Fibroblast of lung (primary cell): ENCODE results near the gene CARS1. TPM values are rescaled to one million over a fixed set of nuclear protein-coding genes. Genes with fewer than 3 reads are reported as not detected.

ENCODE experiments used
- DNase-seq, 2 donors: peaks; one replicate each; pipeline versions ENCODE4 v3.0.0 to v3.0.0-alpha.2; 2010; ENCODE audit warnings: low read depth in 2 of 2
- H2AFZ ChIP-seq: 2 replicates; pipeline ENCODE4 v1.5.1; 2012; ENCODE audit warnings: low read length, control low read depth, inconsistent platforms
- H3K27ac ChIP-seq: 2 replicates; pipeline ENCODE4 v1.5.1; 2011; ENCODE audit warnings: low read length, control low read depth; ENCODE audit not compliant: insufficient read depth
- H3K27me3 ChIP-seq: 2 replicates; pipeline ENCODE4 v1.5.1; 2011; ENCODE audit warnings: mild to moderate bottlenecking, low read length; ENCODE audit not compliant: control insufficient read depth, insufficient read depth
- H3K36me3 ChIP-seq: 2 replicates; pipeline ENCODE4 v1.5.1; 2011; ENCODE audit warnings: low read length; ENCODE audit not compliant: control insufficient read depth, insufficient read depth
- H3K4me1 ChIP-seq: 2 replicates; pipeline ENCODE4 v1.5.1; 2011; ENCODE audit warnings: low read length; ENCODE audit not compliant: control insufficient read depth, insufficient read depth; ENCODE audit errors: extremely low read depth
- H3K4me2 ChIP-seq: 2 replicates; pipeline ENCODE4 v1.5.1; 2011; ENCODE audit warnings: low read length, control low read depth; ENCODE audit not compliant: insufficient read depth; ENCODE audit errors: extremely low read depth
- H3K4me3 ChIP-seq, 4 experiments: fragments of 200-600 bp in 1 of 4; sonication (generic) in 1 of 4; replicated peaks in 1 of 4; 2 replicates each; pipeline ENCODE4 v1.5.1; 2011 to 2016; ENCODE audit warnings: low read length in 4 of 4, low read depth in 3 of 4, mild to moderate bottlenecking in 3 of 4, control low read depth in 2 of 4, inconsistent platforms in 1 of 4, mixed read lengths in 1 of 4; ENCODE audit not compliant: insufficient read depth in 1 of 4; ENCODE audit errors: control extremely low read depth in 1 of 4
- H3K79me2 ChIP-seq: 2 replicates; pipeline ENCODE4 v1.5.1; 2012; ENCODE audit warnings: mild to moderate bottlenecking, low read length, inconsistent platforms; ENCODE audit not compliant: control insufficient read depth, insufficient read depth
- H3K9ac ChIP-seq: 2 replicates; pipeline ENCODE4 v1.5.1; 2011; ENCODE audit warnings: mild to moderate bottlenecking, low read length, control low read depth; ENCODE audit not compliant: insufficient read depth
- H3K9me3 ChIP-seq: 2 replicates; pipeline ENCODE4 v1.5.1; 2012; ENCODE audit warnings: low read depth, low read length; ENCODE audit not compliant: control insufficient read depth, insufficient read depth
- H4K20me1 ChIP-seq: 2 replicates; pipeline ENCODE4 v1.5.1; 2011; ENCODE audit warnings: low read length; ENCODE audit not compliant: control insufficient read depth, insufficient read depth; ENCODE audit errors: extremely low read depth
- EZH2 ChIP-seq: IDR thresholded peaks from 2 replicates; pipeline ENCODE4 v1.5.1; 2012; ENCODE audit warnings: low read length, control low read depth, mild to moderate bottlenecking; ENCODE audit errors: missing control alignments
- polyA plus RNA-seq, 2 donors: library from polyadenylated mRNA; depleted of rRNA in 1 of 2; stranded (reverse) in 1 of 2; unstranded in 1 of 2; fragments of >200 nt; gene quantifications; 2 replicates each; pipeline ENCODE4 v1.2.1, GENCODE V29; 2011 to 2012; ENCODE audit warnings: missing spikeins in 1 of 2
- total RNA-seq: library from RNA; depleted of rRNA; stranded (reverse); fragments of >200 nt; gene quantifications from 2 replicates; pipeline ENCODE4 v1.2.1, GENCODE V29; 2014
- TF ChIP-seq, protein P1 (sequence below), 2 donors: IDR thresholded peaks in 1 of 2; conservative IDR thresholded peaks in 1 of 2; 1 replicate in 1 of 2; 2 replicates in 1 of 2; pipeline ENCODE4 v1.5.1; 2011 to 2012; ENCODE audit warnings: low read length in 2 of 2, control low read depth in 1 of 2, inconsistent platforms in 1 of 2, low read depth in 1 of 2, mild to moderate bottlenecking in 1 of 2

CARS1 gene
- total and polyA plus RNA-seq, 2 donors (not counting 1 experiment from before 2014, with no cell fraction given): 67.5 to 149 TPM

DNA sequence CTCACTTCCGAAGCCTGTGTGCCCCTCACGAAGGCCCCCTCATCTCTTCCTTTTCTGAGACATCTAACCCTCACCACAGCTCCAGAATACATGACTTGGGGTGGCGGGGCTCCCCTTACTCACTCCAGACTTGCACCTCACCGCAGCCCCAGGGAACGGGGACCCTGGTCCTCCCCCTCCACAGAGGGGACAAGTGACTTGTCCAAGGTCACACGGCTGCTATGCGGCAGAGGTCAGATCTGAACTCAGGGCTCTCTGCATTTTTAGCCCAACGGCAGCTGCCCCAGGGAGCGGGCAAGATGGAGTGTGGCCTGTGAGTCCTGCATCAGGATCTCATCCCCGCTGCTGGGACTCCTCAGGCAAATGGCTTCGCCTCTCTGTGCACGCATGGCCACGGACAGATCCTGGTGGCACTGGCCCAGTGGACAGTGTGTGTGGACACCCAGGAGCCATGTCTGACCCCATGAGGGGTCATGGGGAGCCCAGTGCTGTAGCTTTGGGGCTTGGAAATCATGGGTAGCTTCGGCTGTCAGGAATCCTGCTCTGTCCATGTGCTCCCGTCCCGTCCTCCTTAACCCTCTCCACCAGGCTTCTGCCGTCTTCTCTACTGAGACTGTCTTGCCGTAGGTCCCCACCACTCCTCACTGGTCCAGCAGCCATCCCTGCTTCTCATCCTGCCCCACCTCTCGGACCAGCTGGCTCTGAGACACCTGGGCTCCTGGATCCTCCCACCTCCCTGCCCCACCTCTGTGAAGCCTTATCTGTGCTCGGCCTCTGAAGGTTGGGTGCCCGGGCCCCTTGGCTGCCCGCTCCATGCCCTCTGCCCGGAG lies 48.0 kb upstream of the CARS1 start:
- Histone ChIP-seq H3K9ac (no peak overlapping the region), H3K4me1 (peaks cover 3% of the 10 kb centered on the region), H2AFZ (no peak overlapping the region), H3K27ac (no peak overlapping the region), H3K36me3 (peaks cover 26% of the 10 kb centered on the region), H4K20me1 (no peaks in the 10 kb centered on the region), H3K79me2 (no peaks in the 10 kb centered on the region), H3K4me3 (no peak overlapping the region), H3K9me3 (no peaks in the 10 kb centered on the region), H3K27me3 (no peaks in the 10 kb centered on the region), H3K4me2 (no peak overlapping the region)
- TF ChIP-seq, protein P1, sequence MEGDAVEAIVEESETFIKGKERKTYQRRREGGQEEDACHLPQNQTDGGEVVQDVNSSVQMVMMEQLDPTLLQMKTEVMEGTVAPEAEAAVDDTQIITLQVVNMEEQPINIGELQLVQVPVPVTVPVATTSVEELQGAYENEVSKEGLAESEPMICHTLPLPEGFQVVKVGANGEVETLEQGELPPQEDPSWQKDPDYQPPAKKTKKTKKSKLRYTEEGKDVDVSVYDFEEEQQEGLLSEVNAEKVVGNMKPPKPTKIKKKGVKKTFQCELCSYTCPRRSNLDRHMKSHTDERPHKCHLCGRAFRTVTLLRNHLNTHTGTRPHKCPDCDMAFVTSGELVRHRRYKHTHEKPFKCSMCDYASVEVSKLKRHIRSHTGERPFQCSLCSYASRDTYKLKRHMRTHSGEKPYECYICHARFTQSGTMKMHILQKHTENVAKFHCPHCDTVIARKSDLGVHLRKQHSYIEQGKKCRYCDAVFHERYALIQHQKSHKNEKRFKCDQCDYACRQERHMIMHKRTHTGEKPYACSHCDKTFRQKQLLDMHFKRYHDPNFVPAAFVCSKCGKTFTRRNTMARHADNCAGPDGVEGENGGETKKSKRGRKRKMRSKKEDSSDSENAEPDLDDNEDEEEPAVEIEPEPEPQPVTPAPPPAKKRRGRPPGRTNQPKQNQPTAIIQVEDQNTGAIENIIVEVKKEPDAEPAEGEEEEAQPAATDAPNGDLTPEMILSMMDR (conservative IDR thresholded peaks at IDR 0.05 in 1 of 2, IDR thresholded peaks at IDR 0.05 in 1 of 2; ENCODE audit: low read depth in 1 of 2, low read length in 2 of 2): no peak
- TF ChIP-seq EZH2: no peak
- no peak for DNase-seq

DNA sequence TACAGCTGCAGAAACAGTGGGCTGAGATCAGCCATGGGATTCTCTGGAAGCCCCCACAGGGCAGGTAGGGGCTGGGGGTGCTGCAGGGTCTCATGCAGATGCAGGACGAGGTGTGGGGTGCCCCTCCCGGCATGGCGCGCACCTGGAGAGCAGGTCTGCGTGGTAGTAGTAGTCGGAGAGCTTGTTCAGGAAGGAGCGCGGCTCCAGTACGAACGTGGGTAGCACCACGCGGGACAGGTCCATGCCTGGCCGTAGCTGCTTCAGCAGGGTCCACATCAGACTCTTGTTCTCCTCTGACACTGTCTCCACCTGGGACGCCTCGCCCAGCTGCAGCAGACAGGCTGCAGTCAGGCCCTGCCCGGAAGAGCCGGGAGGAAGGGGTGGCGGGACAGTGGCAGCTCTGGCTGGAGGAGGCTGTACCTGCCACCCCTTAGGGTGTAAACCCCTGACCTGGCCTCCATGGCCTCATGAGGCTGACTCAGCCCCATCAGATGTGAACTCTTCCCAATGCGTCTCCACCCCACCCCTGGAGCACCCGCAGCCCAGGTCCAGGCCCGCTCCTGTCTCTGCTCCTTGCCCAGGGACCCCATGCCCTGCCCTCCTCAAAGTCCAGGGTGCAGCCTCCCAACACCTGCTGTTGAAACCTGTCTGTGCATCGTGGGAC lies 47.0 kb upstream of the CARS1 start:
- DNase-seq: no peak
- H4K20me1 ChIP-seq: no peaks in the 10 kb centered on the region
- H3K79me2 ChIP-seq: no peaks in the 10 kb centered on the region
- no peaks in the 10 kb centered on the region for H3K9me3 ChIP-seq
- peaks cover 3% of the 10 kb centered on the region for H3K4me1 ChIP-seq
- no peak overlapping the region for H3K27ac ChIP-seq
- H3K4me3 ChIP-seq: no peak overlapping the region
- no peak overlapping the region for H3K4me2 ChIP-seq
- H3K27me3 ChIP-seq: no peaks in the 10 kb centered on the region
- H3K9ac ChIP-seq: no peak overlapping the region
- TF ChIP-seq, protein P1 (conservative IDR thresholded peaks at IDR 0.05 in 1 of 2, IDR thresholded peaks at IDR 0.05 in 1 of 2; ENCODE audit: low read depth in 1 of 2, low read length in 2 of 2): no peak
- no peak for TF ChIP-seq EZH2
- H2AFZ ChIP-seq: no peak overlapping the region
- H3K36me3 ChIP-seq: peaks cover 23% of the 10 kb centered on the region

- Histone ChIP-seq H3K4me3 (no peak overlapping the region), H3K4me1 (peaks cover 3% of the 10 kb centered on the region), H2AFZ (no peak overlapping the region), H3K27me3 (no peaks in the 10 kb centered on the region), H3K27ac (no peak overlapping the region), H4K20me1 (no peaks in the 10 kb centered on the region), H3K79me2 (no peaks in the 10 kb centered on the region), H3K36me3 (peaks cover 24% of the 10 kb centered on the region), H3K9ac (no peak overlapping the region), H3K4me2 (no peak overlapping the region), H3K9me3 (no peaks in the 10 kb centered on the region)
- TF ChIP-seq, protein P1 (conservative IDR thresholded peaks at IDR 0.05 in 1 of 2, IDR thresholded peaks at IDR 0.05 in 1 of 2; ENCODE audit: low read depth in 1 of 2, low read length in 2 of 2): no peak
- TF ChIP-seq EZH2: no peak
- no peak for DNase-seq
These were observed 45.9 kb upstream of the CARS1 start for GRCh38 chr11:3103076-3103475.
